ENCODE results near the gene IKBKE. TPM values are rescaled to one million over a fixed set of nuclear protein-coding genes. Genes with fewer than 3 reads are reported as not detected.
A peak's percentile ranks its signal among the peaks of the same experiment; 100 is the strongest.

IKBKE gene
- total RNA-seq, 1 experiment from 2014 or later: 12.2 TPM

DNA sequence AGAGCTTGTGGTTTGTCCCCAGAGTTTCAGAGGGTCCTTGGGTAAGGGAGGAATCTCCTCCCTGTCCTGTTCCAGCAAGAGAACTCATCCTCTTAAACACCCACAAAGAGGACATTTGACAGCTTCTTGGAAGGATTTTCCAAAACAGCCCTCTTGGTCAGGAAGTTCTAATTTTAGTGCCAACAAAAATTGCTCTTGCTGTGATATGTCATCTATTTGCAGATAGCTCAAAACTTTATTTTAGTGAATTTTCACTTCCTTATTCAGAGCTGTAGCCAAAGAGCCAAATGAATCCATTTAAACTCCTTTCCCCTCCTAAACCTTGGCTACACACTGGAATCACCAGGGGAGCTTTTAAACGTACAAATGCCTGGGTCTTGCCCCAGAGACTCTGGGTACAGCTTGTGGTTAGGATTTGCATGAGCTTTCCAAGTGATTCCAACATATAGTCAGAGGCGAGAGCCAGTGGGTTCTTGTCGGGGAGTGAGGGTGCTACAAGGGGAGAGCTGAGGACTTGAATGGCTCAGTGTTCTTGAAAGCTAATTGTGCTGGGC, 25.3 kb downstream of the IKBKE start:
- DNase-seq (ENCODE audit: low read depth): no peak

DNA sequence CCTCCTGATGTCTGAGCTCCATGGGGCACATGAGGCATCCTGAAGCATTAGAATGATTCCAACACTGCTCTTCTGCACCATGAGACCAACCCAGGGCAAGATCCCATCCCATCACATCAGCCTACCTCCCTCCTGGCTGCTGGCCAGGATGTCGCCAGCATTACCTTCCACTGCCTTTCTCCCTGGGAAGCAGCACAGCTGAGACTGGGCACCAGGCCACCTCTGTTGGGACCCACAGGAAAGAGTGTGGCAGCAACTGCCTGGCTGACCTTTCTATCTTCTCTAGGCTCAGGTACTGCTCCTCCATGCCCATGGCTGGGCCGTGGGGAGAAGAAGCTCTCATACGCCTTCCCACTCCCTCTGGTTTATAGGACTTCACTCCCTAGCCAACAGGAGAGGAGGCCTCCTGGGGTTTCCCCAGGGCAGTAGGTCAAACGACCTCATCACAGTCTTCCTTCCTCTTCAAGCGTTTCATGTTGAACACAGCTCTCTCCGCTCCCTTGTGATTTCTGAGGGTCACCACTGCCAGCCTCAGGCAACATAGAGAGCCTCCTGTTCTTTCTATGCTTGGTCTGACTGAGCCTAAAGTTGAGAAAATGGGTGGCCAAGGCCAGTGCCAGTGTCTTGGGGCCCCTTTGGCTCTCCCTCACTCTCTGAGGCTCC, 26.0 kb downstream of the IKBKE start:
- peak; percentile 60 for DNase-seq (ENCODE audit: low read depth)

DNA sequence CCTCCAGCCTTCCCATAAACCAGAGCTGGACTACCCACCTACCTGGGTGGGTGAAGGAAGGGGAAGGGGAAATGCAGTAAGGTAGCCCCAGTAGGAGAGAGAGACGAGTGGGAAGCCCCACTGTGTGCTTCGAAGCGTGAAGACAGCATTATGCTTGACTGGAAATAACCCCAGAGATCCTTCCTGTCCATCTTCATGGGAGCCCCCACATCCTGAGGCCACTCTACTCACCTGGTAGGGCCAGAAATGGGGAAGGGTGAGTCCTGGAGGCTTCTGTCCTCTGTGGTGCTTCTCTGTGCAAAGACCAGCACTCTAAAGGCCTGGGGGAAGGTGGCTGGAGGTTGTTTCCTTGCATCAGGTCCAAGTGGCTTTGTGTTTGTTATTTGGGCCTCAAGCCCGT, 27.1 kb downstream of the IKBKE start:
- DNase-seq (ENCODE audit: low read depth): no peak

GRCh38 chr1:206497774-206498173, 27.5 kb downstream of the IKBKE start:
- no peak for DNase-seq (ENCODE audit: low read depth)

GRCh38 chr1:206498685-206499084, 28.4 kb downstream of the IKBKE start:
- DNase-seq (ENCODE audit: low read depth): peak; percentile 57

DNA sequence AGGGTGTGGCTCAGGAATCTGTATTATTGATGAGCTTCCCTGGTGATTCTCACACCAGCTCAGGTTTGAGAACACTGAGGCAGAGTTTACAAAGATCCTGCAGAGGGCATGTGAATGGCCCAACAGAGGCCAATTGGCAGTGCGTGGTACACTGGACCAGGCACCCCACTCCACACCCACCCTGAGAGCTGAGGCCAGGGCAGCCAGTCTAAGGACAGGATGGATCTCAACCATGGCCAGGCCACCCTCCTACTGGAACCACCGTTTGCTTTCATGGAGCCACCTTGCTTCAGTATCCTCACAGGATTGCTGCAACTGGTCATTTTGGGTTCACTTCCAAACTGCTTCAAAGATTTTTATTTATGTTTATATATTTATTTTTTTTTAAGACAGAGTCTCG, 29.8 kb downstream of the IKBKE start:
- DNase-seq (ENCODE audit: low read depth): no peak

DNA sequence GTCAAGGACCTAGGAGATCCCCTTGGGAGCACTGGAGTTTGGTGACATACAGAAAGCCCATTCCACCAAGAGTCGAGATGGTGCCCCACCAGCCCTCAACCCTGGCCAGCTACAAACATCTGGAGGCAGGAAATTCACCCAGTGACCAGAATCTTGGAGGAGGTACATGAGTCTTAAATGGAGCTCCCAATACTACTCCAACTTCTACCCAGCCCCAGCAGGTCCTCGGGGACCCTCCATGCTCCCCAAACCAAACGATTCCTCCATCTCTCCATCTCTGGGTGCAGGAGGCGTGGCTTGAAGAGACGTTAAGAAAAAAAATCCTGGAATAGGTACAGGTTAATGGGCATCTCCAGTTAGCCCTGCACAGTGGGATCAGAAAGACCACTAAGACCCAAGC, 31.6 kb downstream of the IKBKE start:
- DNase-seq (ENCODE audit: low read depth): no peak

DNA sequence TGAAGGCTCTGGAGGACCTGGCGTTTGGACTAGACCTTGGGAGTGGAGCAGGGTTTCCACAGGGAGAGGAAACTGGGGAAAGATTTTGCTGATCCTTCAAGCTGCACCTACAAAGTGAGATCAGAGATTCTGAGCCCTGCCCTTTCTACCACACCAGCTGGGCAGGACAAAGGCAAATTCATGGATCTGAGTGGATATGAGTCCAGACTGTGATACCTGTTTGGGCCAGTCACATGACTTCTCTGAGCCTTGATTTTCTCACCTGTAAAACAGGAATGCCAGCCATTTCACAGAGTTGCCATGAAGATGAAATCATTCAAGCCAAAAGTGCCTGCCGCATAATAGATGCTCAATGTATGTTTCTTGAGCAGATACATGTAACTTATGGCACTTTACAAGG, 32.1 kb downstream of the IKBKE start:
- no peak for DNase-seq (ENCODE audit: low read depth)

GRCh38 chr1:206502812-206503211, 32.5 kb downstream of the IKBKE start:
- DNase-seq (ENCODE audit: low read depth): no peak

- peak; percentile 100 for DNase-seq (ENCODE audit: low read depth)
Measured at GRCh38 chr1:206503591-206504362, 33.5 kb downstream of the IKBKE start.

- DNase-seq (ENCODE audit: low read depth): no peak
Measured at GRCh38 chr1:206504363-206504713, 34.1 kb downstream of the IKBKE start.

DNA sequence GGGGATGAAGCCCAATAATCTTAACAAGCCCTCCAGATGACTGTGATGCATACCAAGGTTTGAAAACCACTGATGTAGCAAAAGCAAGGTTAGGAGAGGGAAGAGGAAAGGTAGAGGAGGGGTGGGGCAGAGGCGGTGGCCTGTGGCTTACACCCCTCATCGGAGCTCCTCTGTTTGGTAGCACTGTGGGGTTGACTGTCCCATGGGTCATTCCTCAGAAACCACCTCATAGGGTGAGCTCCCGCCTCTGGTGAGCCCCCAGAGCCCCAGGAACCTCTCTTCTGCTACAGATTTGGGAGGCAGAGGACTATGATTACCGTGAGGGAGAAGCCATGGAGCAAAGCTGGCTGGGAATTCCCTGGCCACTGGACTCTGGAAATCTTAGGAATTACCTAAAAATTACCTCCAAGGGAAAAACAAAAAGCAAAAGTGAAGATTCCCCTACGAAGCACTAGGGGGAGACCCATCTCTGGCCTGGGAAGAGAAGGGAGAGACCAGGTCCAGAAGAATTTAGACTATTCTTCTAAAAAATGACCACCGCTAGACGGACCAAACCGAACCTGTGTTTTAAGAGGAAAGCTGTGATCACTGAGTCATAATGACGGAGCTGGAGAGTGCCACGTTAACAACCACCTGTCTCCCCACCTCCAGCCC, 35.6 kb downstream of the IKBKE start:
- peak; percentile 64 for DNase-seq (ENCODE audit: low read depth)

GRCh38 chr1:206506405-206507283, 36.4 kb downstream of the IKBKE start:
- no peak for DNase-seq (ENCODE audit: low read depth)

DNA sequence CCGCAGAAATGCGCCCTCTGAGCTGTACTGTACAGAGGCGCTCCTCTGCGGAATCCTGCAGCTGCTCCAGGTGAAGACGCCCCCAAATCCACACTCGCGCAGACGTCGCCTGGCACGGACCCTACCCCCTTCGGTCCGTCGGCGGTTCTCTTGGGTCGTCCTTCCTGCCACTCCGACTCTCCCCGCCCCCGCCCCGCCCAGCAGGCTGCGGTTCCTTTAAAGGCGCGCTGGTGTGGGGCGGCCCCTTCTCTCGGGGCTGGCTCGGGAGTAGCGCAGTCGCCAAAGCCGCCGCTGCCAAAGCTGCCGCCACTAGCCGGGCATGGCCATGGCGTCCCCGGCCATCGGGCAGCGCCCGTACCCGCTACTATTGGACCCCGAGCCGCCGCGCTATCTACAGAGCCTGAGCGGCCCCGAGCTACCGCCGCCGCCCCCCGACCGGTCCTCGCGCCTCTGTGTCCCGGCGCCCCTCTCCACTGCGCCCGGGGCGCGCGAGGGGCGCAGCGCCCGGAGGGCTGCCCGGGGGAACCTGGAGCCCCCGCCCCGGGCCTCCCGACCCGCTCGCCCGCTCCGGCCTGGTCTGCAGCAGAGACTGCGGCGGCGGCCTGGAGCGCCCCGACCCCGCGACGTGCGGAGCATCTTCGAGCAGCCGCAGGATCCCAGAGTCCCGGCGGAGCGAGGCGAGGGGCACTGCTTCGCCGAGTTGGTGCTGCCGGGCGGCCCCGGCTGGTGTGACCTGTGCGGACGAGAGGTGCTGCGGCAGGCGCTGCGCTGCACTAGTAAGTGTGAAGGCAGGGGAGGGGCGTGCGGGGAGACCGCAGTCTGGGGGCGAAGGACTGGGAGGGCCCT, 37.2 kb downstream of the IKBKE start, which contains the start of gene RASSF5:
RASSF5 (plus strand) TSS at position 248 of the 846 bp plus-strand sequence; CDS start at position 320, 72 bp downstream.
- peak; percentile 74 for DNase-seq (ENCODE audit: low read depth)

DNA sequence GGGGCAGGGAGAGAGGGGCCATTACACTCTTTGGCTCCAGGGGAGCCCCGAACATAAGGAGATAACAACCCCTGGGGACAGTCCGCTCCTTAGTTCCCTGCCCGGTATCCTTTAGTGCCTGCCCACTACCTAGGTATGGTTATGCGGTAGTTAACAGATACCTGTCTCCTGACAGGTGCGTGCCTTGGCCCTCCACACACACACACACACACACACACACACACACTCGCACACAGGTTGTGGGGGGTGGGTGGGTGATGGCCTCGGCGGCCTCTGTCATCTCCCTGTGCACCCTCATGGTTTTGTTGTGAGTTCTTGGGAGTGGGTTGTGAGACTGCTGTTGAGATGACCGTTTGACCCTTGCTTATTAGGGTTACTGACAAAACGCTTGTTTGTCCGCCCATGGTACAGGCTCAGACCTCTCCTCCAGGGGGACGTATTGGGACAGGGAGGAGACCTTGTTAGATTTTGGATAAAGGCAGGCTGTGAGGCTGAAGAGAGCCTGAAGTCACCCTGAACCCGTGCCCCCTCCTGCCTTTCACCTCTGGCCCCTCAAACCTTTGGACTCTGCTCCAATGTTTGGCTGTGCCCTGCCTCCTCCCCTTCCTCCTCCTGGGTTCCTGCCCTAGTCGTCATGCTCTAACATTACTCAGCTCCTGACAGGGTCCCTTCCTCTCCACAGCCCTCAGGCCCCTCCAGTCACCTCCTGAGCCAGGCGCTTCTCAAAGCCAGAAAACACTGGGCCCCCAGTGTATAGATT, 38.0 kb downstream of the IKBKE start:
- no peak for DNase-seq (ENCODE audit: low read depth)

- DNase-seq (ENCODE audit: low read depth): no peak
Measured at GRCh38 chr1:206508956-206509355, 38.7 kb downstream of the IKBKE start.

GRCh38 chr1:206509612-206510257, 39.5 kb downstream of the IKBKE start:
- no peak for DNase-seq (ENCODE audit: low read depth)

DNA sequence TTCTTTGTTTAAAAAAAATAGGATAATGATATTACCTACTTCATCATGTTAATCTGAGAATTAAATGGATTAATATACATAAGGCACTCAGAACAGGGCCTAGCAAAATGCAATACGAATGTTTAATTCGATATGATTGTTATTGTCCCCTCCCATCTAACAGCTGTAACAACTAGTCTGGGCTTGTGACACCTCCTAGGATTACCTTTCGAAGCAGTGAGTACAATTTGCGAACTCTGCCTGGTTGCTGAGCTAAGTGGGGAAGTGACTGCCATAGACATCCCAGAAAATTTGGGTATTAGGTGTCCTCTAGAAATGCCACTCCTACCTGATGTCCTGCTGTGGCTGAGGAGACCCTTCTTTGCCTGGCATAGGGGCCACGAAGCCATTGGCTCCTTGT, 40.1 kb downstream of the IKBKE start:
- DNase-seq (ENCODE audit: low read depth): no peak

GRCh38 chr1:206511362-206512057, 41.2 kb downstream of the IKBKE start:
- DNase-seq (ENCODE audit: low read depth): no peak

Measured in M059J (cell line).